Measurements from ENCODE around the gene SLC16A13. TPM values are rescaled to one million over a fixed set of nuclear protein-coding genes. Genes with fewer than 3 reads are reported as not detected.
"Not testable (repeated sequence)": the region's sequence is repeated elsewhere in the genome, so short reads cannot be mapped to it uniquely, and the experiment has no call there.

The SLC16A13 gene
- 5.8 TPM for polyA plus RNA-seq (2013, experiment 1 of 2)
- 5.3 TPM for polyA plus RNA-seq (2013, experiment 2 of 2)

GRCh38 chr17:7035591-7036368, at the start of gene SLC16A13:
SLC16A13 (plus strand) TSS chr17:7036015; CDS start chr17:7036383, 368 bp downstream.
- Histone ChIP-seq H3K27me3 (ENCODE audit: insufficient read depth, low read length, poor library complexity) (no peaks in the 10 kb centered on the region), H3K23ac (ENCODE audit: low read length) (no peak within 1 kb of the TSS), H3K36me3 (ENCODE audit: control insufficient read depth, insufficient read depth, low read length) (no peaks in the 10 kb centered on the region), H2BK120ac (ENCODE audit: low read depth, low read length) (no peak within 1 kb of the TSS), H3K4me1 (ENCODE audit: control insufficient read depth, low read depth, low read length) (peaks cover 2% of the 10 kb centered on the region), H2BK15ac (replicated peaks; ENCODE audit: low read depth) (no peak within 1 kb of the TSS), H3K79me1 (ENCODE audit: low read length) (peaks cover 2% of the 10 kb centered on the region), H4K5ac (ENCODE audit: low read length) (no peak within 1 kb of the TSS), H3K9ac (ENCODE audit: low read length) (peak within 1 kb of the TSS; percentile 83), H2BK5ac (ENCODE audit: low read length) (peak within 1 kb of the TSS; percentile 0), H2AK5ac (ENCODE audit: low read length) (peak within 1 kb of the TSS; percentile 66), H3K18ac (ENCODE audit: low read length) (peak within 1 kb of the TSS; percentile 77), H4K8ac (ENCODE audit: low read depth, low read length) (no peak within 1 kb of the TSS), H3K4me3 (ENCODE audit: low read length) (peak within 1 kb of the TSS; percentile 70), H3K56ac (ENCODE audit: low read length) (peak within 1 kb of the TSS; percentile 92), H3K27ac (ENCODE audit: low read depth, low read length) (peak within 1 kb of the TSS; percentile 27), H3K4ac (ENCODE audit: low read depth, low read length) (peak within 1 kb of the TSS; percentile 85), H3K79me2 (ENCODE audit: control insufficient read depth, insufficient read depth, low read length) (no peaks in the 10 kb centered on the region), H3K4me2 (ENCODE audit: low read length) (peak within 1 kb of the TSS; percentile 84)
- peak; percentile 98 for DNase-seq
- WGBS (ENCODE audit: extremely low coverage, insufficient coverage, low lambda C conversion rate), result no CpG with 5 or more reads among the region's 52 CpGs

- no peak overlapping the region for H3K56ac ChIP-seq (ENCODE audit: low read length)
- DNase-seq, result no peak
- no peak overlapping the region for H2BK5ac ChIP-seq (ENCODE audit: low read length)
- no peaks in the 10 kb centered on the region for H3K79me1 ChIP-seq (ENCODE audit: low read length)
- no peak overlapping the region for H3K4ac ChIP-seq (ENCODE audit: low read depth, low read length)
- no peak overlapping the region for H3K18ac ChIP-seq (ENCODE audit: low read length)
- H2BK120ac ChIP-seq (ENCODE audit: low read depth, low read length), result no peak overlapping the region
- H3K27me3 ChIP-seq (ENCODE audit: insufficient read depth, low read length, poor library complexity), result no peaks in the 10 kb centered on the region
- no peaks in the 10 kb centered on the region for H3K79me2 ChIP-seq (ENCODE audit: control insufficient read depth, insufficient read depth, low read length)
- H4K5ac ChIP-seq (ENCODE audit: low read length), result no peak overlapping the region
- H3K4me3 ChIP-seq (ENCODE audit: low read length), result no peak overlapping the region
- H3K4me2 ChIP-seq (ENCODE audit: low read length), result no peak overlapping the region
- WGBS (ENCODE audit: extremely low coverage, insufficient coverage, low lambda C conversion rate), result no CpG with 5 or more reads among the region's 3 CpGs
- H4K8ac ChIP-seq (ENCODE audit: low read depth, low read length), result no peak overlapping the region
- H3K23ac ChIP-seq (ENCODE audit: low read length), result no peak overlapping the region
- no peak overlapping the region for H3K27ac ChIP-seq (ENCODE audit: low read depth, low read length)
- no peak overlapping the region for H2AK5ac ChIP-seq (ENCODE audit: low read length)
- H2BK15ac ChIP-seq (replicated peaks; ENCODE audit: low read depth), result no peak overlapping the region
- H3K36me3 ChIP-seq (ENCODE audit: control insufficient read depth, insufficient read depth, low read length), result no peaks in the 10 kb centered on the region
- H3K9ac ChIP-seq (ENCODE audit: low read length), result no peak overlapping the region
- no peaks in the 10 kb centered on the region for H3K4me1 ChIP-seq (ENCODE audit: control insufficient read depth, low read depth, low read length)
Observed at GRCh38 chr17:6986676-6987075, 49.1 kb upstream of the SLC16A13 start.

GRCh38 chr17:6989779-6990178, 46.0 kb upstream of the SLC16A13 start:
- H4K5ac ChIP-seq (ENCODE audit: low read length), result no peak overlapping the region
- H3K4ac ChIP-seq (ENCODE audit: low read depth, low read length), result no peak overlapping the region
- no peak overlapping the region for H2BK15ac ChIP-seq (replicated peaks; ENCODE audit: low read depth)
- H3K9ac ChIP-seq (ENCODE audit: low read length), result no peak overlapping the region
- no CpG with 5 or more reads among the region's 2 CpGs for WGBS (ENCODE audit: extremely low coverage, insufficient coverage, low lambda C conversion rate)
- H3K23ac ChIP-seq (ENCODE audit: low read length), result no peak overlapping the region
- no peak overlapping the region for H3K4me3 ChIP-seq (ENCODE audit: low read length)
- H3K27ac ChIP-seq (ENCODE audit: low read depth, low read length), result no peak overlapping the region
- no peak overlapping the region for H2BK5ac ChIP-seq (ENCODE audit: low read length)
- H3K36me3 ChIP-seq (ENCODE audit: control insufficient read depth, insufficient read depth, low read length), result no peaks in the 10 kb centered on the region
- no peak overlapping the region for H3K4me2 ChIP-seq (ENCODE audit: low read length)
- H3K18ac ChIP-seq (ENCODE audit: low read length), result no peak overlapping the region
- H3K79me1 ChIP-seq (ENCODE audit: low read length), result no peaks in the 10 kb centered on the region
- H2AK5ac ChIP-seq (ENCODE audit: low read length), result no peak overlapping the region
- H3K79me2 ChIP-seq (ENCODE audit: control insufficient read depth, insufficient read depth, low read length), result no peaks in the 10 kb centered on the region
- no peak overlapping the region for H2BK120ac ChIP-seq (ENCODE audit: low read depth, low read length)
- no peaks in the 10 kb centered on the region for H3K4me1 ChIP-seq (ENCODE audit: control insufficient read depth, low read depth, low read length)
- no peak overlapping the region for H4K8ac ChIP-seq (ENCODE audit: low read depth, low read length)
- no peak overlapping the region for H3K56ac ChIP-seq (ENCODE audit: low read length)
- no peaks in the 10 kb centered on the region for H3K27me3 ChIP-seq (ENCODE audit: insufficient read depth, low read length, poor library complexity)
- DNase-seq, result no peak

- not testable (repeated sequence) for DNase-seq; H3K79me2 ChIP-seq (ENCODE audit: control insufficient read depth, insufficient read depth, low read length)
- WGBS (ENCODE audit: extremely low coverage, insufficient coverage, low lambda C conversion rate), result no CpG with 5 or more reads among the region's 5 CpGs
Observed at GRCh38 chr17:6993613-6994056, 42.2 kb upstream of the SLC16A13 start.

GRCh38 chr17:6994118-6994598, 41.7 kb upstream of the SLC16A13 start:
- no peak overlapping the region for H2BK120ac ChIP-seq (ENCODE audit: low read depth, low read length)
- H3K18ac ChIP-seq (ENCODE audit: low read length), result no peak overlapping the region
- no peak overlapping the region for H2BK5ac ChIP-seq (ENCODE audit: low read length)
- no peak overlapping the region for H3K9ac ChIP-seq (ENCODE audit: low read length)
- H3K79me2 ChIP-seq (ENCODE audit: control insufficient read depth, insufficient read depth, low read length), result no peaks in the 10 kb centered on the region
- no peak overlapping the region for H3K4ac ChIP-seq (ENCODE audit: low read depth, low read length)
- no peak overlapping the region for H2AK5ac ChIP-seq (ENCODE audit: low read length)
- no peak overlapping the region for H3K4me3 ChIP-seq (ENCODE audit: low read length)
- no peaks in the 10 kb centered on the region for H3K4me1 ChIP-seq (ENCODE audit: control insufficient read depth, low read depth, low read length)
- no peak for DNase-seq
- H3K27ac ChIP-seq (ENCODE audit: low read depth, low read length), result no peak overlapping the region
- no peak overlapping the region for H3K23ac ChIP-seq (ENCODE audit: low read length)
- no peak overlapping the region for H3K56ac ChIP-seq (ENCODE audit: low read length)
- H3K36me3 ChIP-seq (ENCODE audit: control insufficient read depth, insufficient read depth, low read length), result no peaks in the 10 kb centered on the region
- no CpG with 5 or more reads among the region's 10 CpGs for WGBS (ENCODE audit: extremely low coverage, insufficient coverage, low lambda C conversion rate)
- no peak overlapping the region for H3K4me2 ChIP-seq (ENCODE audit: low read length)
- no peak overlapping the region for H2BK15ac ChIP-seq (replicated peaks; ENCODE audit: low read depth)
- no peak overlapping the region for H4K5ac ChIP-seq (ENCODE audit: low read length)
- H3K27me3 ChIP-seq (ENCODE audit: insufficient read depth, low read length, poor library complexity), result peaks cover 2% of the 10 kb centered on the region
- no peaks in the 10 kb centered on the region for H3K79me1 ChIP-seq (ENCODE audit: low read length)
- H4K8ac ChIP-seq (ENCODE audit: low read depth, low read length), result no peak overlapping the region

More at GRCh38 chr17:6993613-6994056, 42.2 kb upstream of the SLC16A13 start:
- H3K79me1 ChIP-seq (ENCODE audit: low read length); H3K4me3 ChIP-seq (ENCODE audit: low read length); H4K8ac ChIP-seq (ENCODE audit: low read depth, low read length); H3K4me1 ChIP-seq (ENCODE audit: control insufficient read depth, low read depth, low read length); H4K5ac ChIP-seq (ENCODE audit: low read length); H3K4ac ChIP-seq (ENCODE audit: low read depth, low read length); H3K23ac ChIP-seq (ENCODE audit: low read length); H2BK5ac ChIP-seq (ENCODE audit: low read length); H3K56ac ChIP-seq (ENCODE audit: low read length); H2AK5ac ChIP-seq (ENCODE audit: low read length); H3K9ac ChIP-seq (ENCODE audit: low read length); H3K27me3 ChIP-seq (ENCODE audit: insufficient read depth, low read length, poor library complexity); H2BK15ac ChIP-seq (replicated peaks; ENCODE audit: low read depth); H3K4me2 ChIP-seq (ENCODE audit: low read length); H3K36me3 ChIP-seq (ENCODE audit: control insufficient read depth, insufficient read depth, low read length); H3K27ac ChIP-seq (ENCODE audit: low read depth, low read length); H3K18ac ChIP-seq (ENCODE audit: low read length); H2BK120ac ChIP-seq (ENCODE audit: low read depth, low read length): not testable (repeated sequence)

Measured in mesendoderm (in vitro differentiated cells).